GM19455 (cell line): Measurements from ENCODE around the gene CGNL1.

Source experiments
- ATAC-seq: cut with Tn5 transposase; IDR thresholded peaks from one replicate; pipeline ENCODE4 v1.9.1; 2021; ENCODE audit not compliant: unreplicated experiment

The CGNL1 gene

DNA sequence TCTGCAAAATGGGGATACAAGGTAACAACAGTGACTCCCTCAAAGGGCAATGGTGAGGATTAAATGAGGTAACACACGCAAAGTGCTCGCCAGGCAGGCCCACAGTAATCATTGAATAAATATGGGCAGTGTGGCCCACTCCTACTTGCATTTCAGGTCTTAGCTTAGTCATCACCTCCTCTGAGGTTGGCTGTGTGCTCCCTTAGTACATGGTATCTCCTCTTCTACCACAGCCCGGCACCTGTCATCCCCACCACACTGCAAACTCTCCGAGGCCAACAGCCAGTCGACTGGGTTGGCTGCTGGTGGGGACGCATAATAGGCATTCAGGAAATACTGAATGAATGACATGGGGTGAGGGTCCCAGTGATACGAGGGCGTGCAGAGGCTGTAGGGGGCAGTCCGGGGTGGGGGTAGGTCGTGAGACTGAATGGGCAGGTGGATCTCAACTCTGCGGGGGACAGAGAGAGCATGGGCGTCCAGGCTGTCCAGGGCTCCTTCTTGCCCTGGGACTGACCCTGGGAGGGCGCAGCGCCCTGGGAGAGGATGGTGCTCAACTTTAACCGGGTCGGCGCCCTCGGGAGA is 215.0 kb downstream of the CGNL1 start:
- ATAC-seq = no peak

DNA sequence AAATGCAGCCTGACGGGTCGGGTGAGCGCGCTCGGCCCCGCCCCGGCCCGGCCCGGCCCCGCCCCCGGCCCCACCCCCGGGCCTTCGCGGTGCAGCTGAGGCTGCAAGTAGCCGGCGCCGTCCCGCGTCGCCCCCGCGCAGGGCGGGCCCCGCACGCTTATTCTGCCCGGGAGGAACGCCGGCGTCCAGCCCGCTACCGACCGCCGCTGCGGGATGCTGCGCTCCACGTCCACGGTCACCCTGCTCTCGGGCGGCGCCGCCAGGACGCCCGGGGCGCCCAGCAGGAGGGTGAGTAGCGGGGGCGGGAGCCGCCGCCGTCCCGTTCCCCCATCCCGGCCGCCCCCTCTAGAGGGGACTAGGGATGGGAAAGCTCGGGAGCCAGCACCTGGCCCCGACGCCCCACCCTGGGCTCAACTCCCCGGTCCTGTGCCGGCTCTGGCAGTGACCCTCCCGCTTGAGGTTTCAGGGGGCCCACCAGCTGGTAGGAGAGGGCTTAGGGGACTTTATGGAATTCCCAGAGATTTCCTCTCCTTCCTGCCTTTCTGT is 215.6 kb downstream of the CGNL1 start, which contains the start of gene MYZAP:
Gene MYZAP (plus strand): TSS at position 83 of the 546 bp plus-strand sequence. CDS start 131 bp downstream, at position 214.
- no peak for ATAC-seq

- no peak for ATAC-seq
Measured at GRCh38 chr15:57592426-57592825, 216.1 kb downstream of the CGNL1 start.

DNA sequence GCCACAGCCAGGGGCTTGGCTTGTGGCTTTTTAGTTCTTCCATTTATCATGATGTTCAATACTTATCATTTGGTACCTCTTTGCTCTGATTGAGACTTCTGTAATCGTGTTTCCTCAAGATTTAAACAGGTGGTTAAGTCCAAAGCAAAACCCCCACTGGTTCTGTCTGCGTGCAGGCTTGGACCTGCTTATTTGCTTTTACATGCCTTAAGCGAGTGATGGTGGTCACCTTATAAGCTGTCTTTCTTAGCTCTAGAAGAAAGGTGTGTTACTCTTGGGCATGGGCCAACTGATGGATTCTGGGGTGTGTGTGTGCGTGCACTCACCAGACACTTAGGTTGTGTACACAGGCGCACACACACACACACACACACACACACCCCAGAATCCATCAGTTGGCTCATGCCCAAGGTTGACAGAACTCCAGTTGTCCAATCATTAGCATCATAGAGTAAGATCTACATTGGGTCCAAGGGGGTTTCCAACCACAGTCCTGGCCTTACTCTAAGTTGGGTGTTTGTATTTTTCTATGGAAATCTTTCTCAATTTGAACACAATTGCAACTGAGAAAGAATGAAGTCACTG is 216.6 kb downstream of the CGNL1 start:
- ATAC-seq = no peak

- no peak for ATAC-seq
Measured at GRCh38 chr15:57594479-57594878, 218.2 kb downstream of the CGNL1 start.

- no peak for ATAC-seq
Measured at GRCh38 chr15:57595011-57595866, 218.9 kb downstream of the CGNL1 start.

DNA sequence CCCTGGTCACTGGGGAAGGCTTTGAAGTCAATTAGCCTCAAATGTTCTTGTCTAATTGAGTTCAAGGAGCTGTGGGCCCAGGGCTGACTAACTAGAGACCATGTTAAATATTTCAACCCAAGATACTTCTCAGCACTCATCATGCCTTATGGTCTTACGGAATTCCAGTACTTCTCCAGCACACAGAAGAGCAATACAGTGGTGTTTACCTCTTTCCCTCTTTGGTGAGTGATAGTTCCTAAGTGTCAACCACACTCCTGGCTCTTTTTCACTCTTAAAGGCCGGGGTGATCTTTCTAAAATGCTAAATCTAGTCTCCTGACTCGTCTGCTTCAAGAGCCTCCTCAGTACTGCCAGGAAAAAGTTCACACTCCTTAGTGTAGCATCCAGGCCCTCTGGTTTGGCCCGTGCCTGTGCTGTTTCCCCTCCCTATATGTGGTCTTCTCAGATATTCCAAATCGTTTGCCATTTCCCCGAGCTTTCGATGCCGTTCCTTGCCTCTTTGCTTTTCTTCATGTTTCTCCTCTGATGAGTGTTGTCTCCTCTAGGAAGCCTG is 220.1 kb downstream of the CGNL1 start:
- ATAC-seq = no peak

GRCh38 chr15:57596978-57597377 is 220.7 kb downstream of the CGNL1 start:
- no peak for ATAC-seq

- ATAC-seq = no peak
Measured at GRCh38 chr15:57597431-57597830, 221.1 kb downstream of the CGNL1 start.

DNA sequence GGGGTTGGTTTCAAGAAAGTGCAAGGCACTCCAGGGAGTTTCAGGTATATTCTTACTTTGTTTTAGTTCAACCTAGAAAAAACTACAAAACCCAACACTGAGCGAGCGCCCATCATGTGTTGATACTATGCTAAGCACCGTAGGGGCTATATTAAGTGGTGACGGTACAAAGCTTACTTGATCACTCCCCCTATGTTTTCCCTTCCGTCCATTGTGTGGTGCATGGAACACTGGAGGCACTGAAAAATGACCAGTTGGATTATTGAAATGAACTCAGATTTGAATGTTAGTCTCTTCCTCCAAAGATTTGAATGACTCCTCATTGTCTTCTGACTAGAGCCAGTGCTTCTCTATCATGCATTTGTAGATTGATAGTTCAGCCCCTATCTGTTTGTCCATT is 222.0 kb downstream of the CGNL1 start:
- no peak for ATAC-seq

- ATAC-seq = no peak
Measured at GRCh38 chr15:57599296-57599810, 223.0 kb downstream of the CGNL1 start.

DNA sequence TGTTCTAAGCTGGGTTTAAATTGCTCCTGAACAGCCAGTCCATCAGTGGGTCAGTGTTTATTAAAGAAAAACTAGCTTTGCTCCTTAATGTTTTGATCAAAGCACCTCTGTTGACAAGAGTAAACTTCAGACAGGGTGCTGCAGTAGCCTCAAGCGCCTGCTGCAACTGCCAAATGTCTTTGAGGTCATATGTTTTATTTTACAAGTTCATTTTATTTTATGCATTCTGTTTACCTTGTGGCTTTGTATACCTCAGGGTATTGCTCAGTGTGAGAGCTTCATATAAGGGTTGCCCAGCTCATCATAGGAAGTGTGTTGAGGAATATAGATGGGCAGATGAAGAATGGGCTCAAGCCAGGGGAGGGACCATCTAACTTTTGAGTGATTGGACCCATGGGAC is 223.9 kb downstream of the CGNL1 start:
- no peak for ATAC-seq
